ENCODE results near the gene JAZF1. TPM values are rescaled to one million over a fixed set of nuclear protein-coding genes. Genes with fewer than 3 reads are reported as not detected.
A peak's percentile ranks its signal among the peaks of the same experiment; 100 is the strongest.

JAZF1 gene
- total RNA-seq, 2 experiments from 2014 or later, result 3.3 to 4.0 TPM

GRCh38 chr7:28180031-28180363 is 598 bp downstream of the JAZF1 start:
- ChIA-PET CTCF (interaction anchor here (1.3 kb wide), 1 partner anchor 28 kb away, joined by 4 read pairs; no protein-coding TSS in a partner anchor), POLR2A (interaction anchor here (0.6 kb wide), 1 partner anchor 21 kb away, joined by 3 read pairs; no protein-coding TSS in a partner anchor)
- no peak for ATAC-seq
- Mint-ChIP-seq H3K9me3 (no peaks in the 10 kb centered on the region), H3K36me3 (ENCODE audit: low read depth) (no peaks in the 10 kb centered on the region), H3K4me1 (ENCODE audit: low read depth) (peaks cover 33% of the 10 kb centered on the region), H3K4me3 (peak overlapping the region; percentile 18), H3K27me3 (peaks cover 5% of the 10 kb centered on the region), H3K27ac (no peak overlapping the region)
- DNase-seq, result no peak
- no peak for TF ChIP-seq CTCF (IDR thresholded peaks at IDR 0.05)
- intact Hi-C loops (cut with micrococcal nuclease), result no loop called here

- peak overlapping the region; percentile 39 for H3K27ac Mint-ChIP-seq
- CTCF ChIA-PET, result interaction anchor here (1.2 to 1.3 kb wide), 2 partner anchors 27 to 85 kb away, joined by 3 to 4 read pairs; no protein-coding TSS in a partner anchor
- intact Hi-C loops (cut with micrococcal nuclease), result no loop called here
These were observed 1.2 kb downstream of the JAZF1 start for GRCh38 chr7:28179120-28180030.

GRCh38 chr7:28178599-28178998 is 2.0 kb downstream of the JAZF1 start:
- ChIA-PET CTCF (interaction anchor here (1.2 to 1.3 kb wide), 2 partner anchors 26 to 85 kb away, joined by 3 to 4 read pairs; no protein-coding TSS in a partner anchor), POLR2A (interaction anchor here (0.8 to 0.9 kb wide), 2 partner anchors 21 to 25 kb away, joined by 3 read pairs; no protein-coding TSS in a partner anchor)
- H3K27me3 Mint-ChIP-seq, result peaks cover 3% of the 10 kb centered on the region
- ATAC-seq, result no peak
- H3K36me3 Mint-ChIP-seq (ENCODE audit: low read depth), result no peaks in the 10 kb centered on the region
- no peak for TF ChIP-seq CTCF (IDR thresholded peaks at IDR 0.05)
- peaks cover 45% of the 10 kb centered on the region for H3K4me1 Mint-ChIP-seq (ENCODE audit: low read depth)
- peak overlapping the region; percentile 61 for H3K4me3 Mint-ChIP-seq
- intact Hi-C loops (cut with micrococcal nuclease), result no loop called here
- DNase-seq, result no peak
- H3K9me3 Mint-ChIP-seq, result no peaks in the 10 kb centered on the region
- H3K27ac Mint-ChIP-seq, result peak overlapping the region; percentile 39

More at GRCh38 chr7:28179120-28180030, 1.2 kb downstream of the JAZF1 start:
- POLR2A ChIA-PET, result interaction anchor here (0.6 kb wide), 1 partner anchor 22 kb away, joined by 3 read pairs; no protein-coding TSS in a partner anchor
- Mint-ChIP-seq H3K4me1 (ENCODE audit: low read depth) (peaks cover 40% of the 10 kb centered on the region), H3K27me3 (peaks cover 3% of the 10 kb centered on the region), H3K4me3 (peak overlapping the region; percentile 61), H3K9me3 (no peaks in the 10 kb centered on the region), H3K36me3 (ENCODE audit: low read depth) (no peaks in the 10 kb centered on the region)
- no peak for TF ChIP-seq CTCF (IDR thresholded peaks at IDR 0.05)
- peak; percentile 68 for ATAC-seq
- DNase-seq, result peak; percentile 71

GRCh38 chr7:28177836-28178235 is 2.8 kb downstream of the JAZF1 start:
- peaks cover 45% of the 10 kb centered on the region for H3K4me1 Mint-ChIP-seq (ENCODE audit: low read depth)
- TF ChIP-seq CTCF (IDR thresholded peaks at IDR 0.05), result no peak
- intact Hi-C loops (cut with micrococcal nuclease), result no loop called here
- peaks cover 3% of the 10 kb centered on the region for H3K27me3 Mint-ChIP-seq
- H3K27ac Mint-ChIP-seq, result no peak overlapping the region
- POLR2A ChIA-PET, result interaction anchor here (0.8 to 0.9 kb wide), 2 partner anchors 20 to 24 kb away, joined by 3 read pairs; no protein-coding TSS in a partner anchor
- H3K4me3 Mint-ChIP-seq, result no peak overlapping the region
- CTCF ChIA-PET, result no interaction called here
- ATAC-seq (no peak), DNase-seq (no peak)
- H3K9me3 Mint-ChIP-seq, result no peaks in the 10 kb centered on the region
- no peaks in the 10 kb centered on the region for H3K36me3 Mint-ChIP-seq (ENCODE audit: low read depth)

- ChIA-PET POLR2A (no interaction called here), CTCF (interaction anchor here (2.1 kb wide), 1 partner anchor 12 kb away, joined by 4 read pairs; no protein-coding TSS in a partner anchor)
- Mint-ChIP-seq H3K27ac (no peak overlapping the region), H3K4me1 (ENCODE audit: low read depth) (peaks cover 42% of the 10 kb centered on the region), H3K27me3 (peaks cover 3% of the 10 kb centered on the region), H3K9me3 (no peaks in the 10 kb centered on the region), H3K4me3 (no peak overlapping the region), H3K36me3 (ENCODE audit: low read depth) (no peaks in the 10 kb centered on the region)
- no peak for ATAC-seq
- intact Hi-C loops (cut with micrococcal nuclease), result no loop called here
- TF ChIP-seq CTCF (IDR thresholded peaks at IDR 0.05), result no peak
- no peak for DNase-seq
These were observed 4.0 kb downstream of the JAZF1 start for GRCh38 chr7:28176645-28177044.

Data from activated CD8-positive, alpha-beta T cell treated with anti-CD3 and anti-CD28 coated beads for 36 hours (primary cell).